GM18499 (cell line): ENCODE data around the gene EXOSC7.

Experiments
- ATAC-seq: cut with Tn5 transposase; IDR thresholded peaks from one replicate; pipeline ENCODE4 v1.9.1; 2021; ENCODE audit warnings: moderate number of reproducible peaks; ENCODE audit not compliant: insufficient read depth, unreplicated experiment

The EXOSC7 gene

GRCh38 chr3:45020534-45020933 is 44.5 kb downstream of the EXOSC7 start:
- ATAC-seq = no peak

- ATAC-seq = no peak
Measured at GRCh38 chr3:45021524-45022297, 45.7 kb downstream of the EXOSC7 start.

DNA sequence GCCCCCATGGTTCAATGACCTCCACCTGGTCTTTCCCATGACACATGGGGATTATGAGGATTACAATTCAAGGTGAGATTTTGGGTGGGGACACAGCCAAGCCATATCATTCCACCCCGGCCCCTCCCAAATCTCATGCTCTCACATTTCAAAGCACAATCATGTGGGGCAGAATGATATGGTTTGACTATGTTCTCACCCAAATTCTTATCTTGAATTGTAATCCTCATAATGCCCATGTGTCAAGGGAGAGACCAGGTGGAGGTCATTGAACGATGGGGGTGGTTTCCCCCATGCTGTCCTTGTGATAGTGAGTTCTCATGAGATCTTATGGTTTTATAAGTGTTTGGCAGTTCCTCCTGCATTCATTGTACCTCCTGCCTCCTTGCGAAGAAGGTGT is 47.6 kb downstream of the EXOSC7 start:
- ATAC-seq = no peak

DNA sequence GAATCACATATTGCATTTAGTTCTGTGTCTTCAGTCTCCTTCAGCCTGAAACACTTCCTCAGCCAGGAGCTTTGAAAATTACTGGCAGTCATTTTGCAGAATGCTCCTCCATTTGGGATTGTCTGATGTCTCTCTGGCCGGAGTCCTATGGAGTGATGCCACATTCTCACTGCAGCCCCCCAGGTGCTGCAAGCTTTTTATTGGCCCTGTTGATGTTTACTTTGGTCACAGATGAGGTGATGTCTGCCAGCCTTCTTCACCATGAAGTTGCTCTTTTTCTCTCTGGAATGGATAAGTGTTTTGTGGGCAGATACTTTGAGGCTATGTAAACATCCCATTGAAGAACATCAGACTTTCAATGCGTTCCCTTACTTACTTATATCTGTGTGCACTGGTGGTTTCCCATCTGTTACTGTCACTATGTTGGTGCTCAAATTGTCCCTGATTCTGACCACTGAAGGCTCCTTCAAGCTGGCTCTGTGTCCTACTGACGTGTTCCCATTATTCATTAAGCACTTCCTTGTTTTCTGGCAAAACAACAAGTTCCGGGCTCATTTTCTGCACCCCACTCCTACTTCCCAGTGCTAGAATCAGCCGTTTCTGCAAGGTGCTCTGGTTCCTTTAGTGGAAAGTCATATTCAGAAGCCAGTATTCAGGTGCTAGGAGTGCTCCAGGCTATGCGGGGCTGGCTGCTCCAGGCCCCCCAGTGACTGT is 48.7 kb downstream of the EXOSC7 start:
- no peak for ATAC-seq

DNA sequence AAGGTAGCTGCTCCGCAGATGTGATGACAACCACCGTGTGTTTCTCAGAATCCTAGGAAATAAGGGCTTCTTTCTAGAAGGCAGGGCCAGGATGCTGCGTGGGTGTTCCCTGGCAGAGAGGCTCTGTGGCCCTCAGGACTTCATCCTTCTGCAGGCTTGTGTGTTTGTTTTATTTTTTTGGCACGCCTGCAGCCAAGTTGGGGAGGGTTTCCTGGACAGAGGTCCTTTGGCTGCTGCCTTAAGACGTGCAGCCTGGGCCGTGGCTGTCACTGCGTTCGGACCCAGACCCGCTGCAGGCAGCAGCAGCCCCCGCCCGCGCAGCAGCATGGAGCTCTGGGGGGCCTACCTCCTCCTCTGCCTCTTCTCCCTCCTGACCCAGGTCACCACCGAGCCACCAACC is 50.0 kb downstream of the EXOSC7 start, which contains the start of gene CLEC3B:
CLEC3B (plus strand) TSS at position 266 of the 400 bp plus-strand sequence; CDS start at position 326, 60 bp downstream.
- no peak for ATAC-seq

GRCh38 chr3:45026957-45027356 is 50.9 kb downstream of the EXOSC7 start:
- no peak for ATAC-seq

DNA sequence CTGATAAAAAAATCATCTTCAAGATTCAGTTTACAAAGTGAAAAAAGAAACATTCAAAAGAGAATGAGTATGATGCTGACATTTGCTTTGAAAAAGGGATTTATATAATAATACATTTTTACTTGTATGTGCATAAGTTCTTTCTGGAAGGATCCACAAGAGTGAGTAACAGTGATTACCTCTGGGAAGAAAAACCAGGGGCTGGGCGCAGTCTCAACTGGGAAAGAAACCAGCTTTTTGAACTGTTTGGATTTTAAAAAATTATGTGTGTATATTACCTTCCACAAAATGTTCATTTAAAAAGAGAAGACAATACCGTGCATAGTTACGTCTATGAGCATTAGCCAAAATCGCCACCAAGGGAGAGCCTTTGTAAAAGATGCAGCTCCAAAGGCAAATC is 51.4 kb downstream of the EXOSC7 start:
- no peak for ATAC-seq

DNA sequence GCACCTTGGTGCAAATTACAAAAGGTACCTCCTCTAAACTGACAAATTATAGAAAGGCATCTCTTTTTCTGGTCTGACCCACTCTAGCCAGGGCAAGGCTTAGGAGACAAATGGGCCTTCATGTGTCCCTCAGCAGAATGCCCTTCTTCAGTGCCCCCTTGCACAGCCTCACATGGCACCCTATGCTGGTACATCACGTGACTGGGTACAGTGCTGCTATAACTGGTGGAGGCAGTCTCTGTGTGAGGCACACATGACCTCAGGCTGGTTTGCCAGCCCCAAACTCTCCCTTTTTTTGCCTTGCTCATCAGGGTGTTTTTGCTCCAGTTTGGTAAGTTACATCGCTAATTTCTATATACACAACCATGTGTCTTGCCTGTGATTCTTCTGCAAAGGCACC is 53.2 kb downstream of the EXOSC7 start:
- no peak for ATAC-seq

GRCh38 chr3:45029661-45030060 is 53.6 kb downstream of the EXOSC7 start:
- ATAC-seq = no peak

GRCh38 chr3:45031531-45031930 is 55.5 kb downstream of the EXOSC7 start:
- no peak for ATAC-seq

DNA sequence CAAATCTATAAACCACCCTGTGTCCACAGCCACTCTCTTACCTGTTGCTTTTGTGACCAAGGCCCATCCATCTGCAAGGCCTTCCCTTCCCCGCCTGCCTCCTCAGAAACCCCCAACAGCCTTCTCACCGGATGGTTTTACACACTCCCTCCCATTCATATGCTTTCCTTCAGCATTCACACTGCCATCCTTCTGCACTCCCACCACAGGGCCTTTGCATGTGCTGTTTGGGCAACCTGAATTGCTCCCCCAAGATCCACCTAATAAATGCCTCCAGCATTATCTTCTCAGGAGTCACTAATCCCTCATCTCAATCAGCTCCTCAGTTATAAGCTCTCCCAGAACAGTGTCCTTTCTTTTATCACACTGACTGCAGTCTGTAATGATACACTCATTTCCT is 56.1 kb downstream of the EXOSC7 start:
- no peak for ATAC-seq

DNA sequence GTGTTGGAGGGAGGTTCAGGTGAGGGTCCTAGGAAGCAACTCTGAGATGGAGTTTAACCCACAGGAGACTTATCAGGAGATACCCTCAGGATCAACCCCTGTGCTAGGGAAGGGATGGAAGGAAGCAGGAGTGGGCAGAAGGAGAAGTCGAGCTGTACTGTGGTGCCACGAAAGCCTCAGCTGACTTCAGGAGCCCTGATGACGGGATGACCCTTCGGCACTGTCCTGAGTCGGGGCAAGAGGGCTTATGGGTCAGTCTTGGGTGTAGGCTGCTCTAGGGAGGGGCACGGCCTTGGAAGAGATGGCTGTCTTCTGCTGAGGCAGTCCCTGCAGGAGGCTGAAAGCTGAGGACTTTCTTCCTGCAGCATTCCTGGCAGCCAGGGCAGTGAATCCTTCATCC is 57.7 kb downstream of the EXOSC7 start:
- ATAC-seq = no peak

DNA sequence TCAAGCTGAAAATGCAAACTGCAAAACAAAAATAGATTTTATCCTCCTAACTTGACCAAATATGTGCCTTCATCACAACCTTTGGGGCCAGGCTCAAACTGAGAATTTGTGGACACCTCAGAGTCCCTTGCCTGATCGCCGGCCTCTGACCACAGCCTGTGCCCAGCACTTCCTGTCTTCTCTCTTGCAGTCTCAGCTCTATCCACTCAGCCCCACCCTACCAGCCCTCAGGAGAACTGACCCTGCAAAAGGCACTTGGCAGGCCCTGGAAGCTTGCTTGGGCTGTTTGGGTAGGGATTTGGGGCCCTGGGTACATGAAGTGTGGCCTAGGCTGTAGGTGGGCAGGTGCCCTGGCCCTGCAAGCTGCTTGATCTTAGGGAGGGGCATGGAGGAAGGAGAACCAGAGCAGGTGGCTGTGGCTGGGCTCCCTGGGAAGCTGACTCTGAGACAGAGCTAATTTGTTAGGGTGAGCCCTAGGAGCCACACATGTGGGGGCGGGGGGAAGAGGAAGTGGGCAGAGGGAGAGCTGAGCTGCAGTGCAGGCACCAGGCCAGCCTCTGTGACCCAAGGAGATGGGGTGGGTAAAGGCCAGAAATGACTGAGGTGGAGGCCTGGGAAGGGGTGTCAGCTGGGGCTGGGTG is 58.7 kb downstream of the EXOSC7 start:
- ATAC-seq = no peak

- ATAC-seq = no peak
Measured at GRCh38 chr3:45035441-45036301, 59.6 kb downstream of the EXOSC7 start.

DNA sequence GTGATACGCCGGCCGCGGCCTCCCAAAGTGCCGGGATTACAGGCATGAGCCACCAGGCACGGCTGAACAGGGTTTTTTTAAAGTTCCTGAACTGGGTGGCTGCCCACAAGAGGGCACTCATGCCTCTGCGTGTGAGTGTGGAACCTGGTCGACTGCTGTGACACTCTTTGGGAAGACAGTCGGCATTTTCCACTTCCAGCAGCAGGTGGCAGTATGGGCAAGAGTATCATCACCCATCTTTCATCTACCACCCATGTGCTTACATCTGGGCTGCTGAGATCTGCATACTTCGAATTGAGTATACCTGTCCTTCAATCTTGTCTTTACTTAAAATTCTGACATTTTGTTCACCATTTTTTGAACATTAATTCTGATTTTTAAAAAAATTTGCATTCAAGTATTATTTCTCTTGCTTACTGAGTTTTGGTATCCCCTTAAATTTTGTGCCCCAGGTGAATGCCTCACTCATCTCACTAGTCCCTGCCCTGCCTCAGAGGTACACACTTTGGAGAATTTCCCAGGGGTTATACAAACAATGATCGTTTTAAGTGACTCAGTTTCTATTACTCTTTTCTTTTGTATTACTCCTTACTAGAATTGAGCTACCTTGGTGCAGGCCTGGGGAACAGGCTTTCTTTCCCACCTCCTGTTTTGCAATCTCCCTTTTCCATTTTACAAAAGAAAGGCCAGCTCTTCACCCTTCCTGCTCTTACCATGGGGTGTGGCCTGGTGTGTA is 61.8 kb downstream of the EXOSC7 start:
- no peak for ATAC-seq

DNA sequence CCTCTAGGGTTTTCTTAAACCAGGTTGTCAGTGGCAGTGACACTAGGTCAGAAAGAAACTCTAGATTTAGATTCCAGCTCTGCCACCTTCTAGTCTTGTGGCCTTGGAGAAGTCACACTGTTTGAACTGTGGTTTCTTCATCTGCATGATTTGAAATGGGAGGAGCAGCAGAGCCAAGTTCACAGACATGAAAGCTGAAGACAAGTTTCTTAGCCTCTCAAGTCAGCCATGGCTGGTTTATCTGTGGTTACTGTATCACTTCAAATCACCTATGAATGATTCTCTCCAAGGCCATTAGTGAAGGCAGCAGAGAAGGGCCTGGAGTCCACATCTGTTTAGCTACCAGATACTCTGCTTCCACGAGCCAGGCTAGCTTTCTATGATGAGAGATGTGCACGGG is 65.6 kb downstream of the EXOSC7 start:
- no peak for ATAC-seq

DNA sequence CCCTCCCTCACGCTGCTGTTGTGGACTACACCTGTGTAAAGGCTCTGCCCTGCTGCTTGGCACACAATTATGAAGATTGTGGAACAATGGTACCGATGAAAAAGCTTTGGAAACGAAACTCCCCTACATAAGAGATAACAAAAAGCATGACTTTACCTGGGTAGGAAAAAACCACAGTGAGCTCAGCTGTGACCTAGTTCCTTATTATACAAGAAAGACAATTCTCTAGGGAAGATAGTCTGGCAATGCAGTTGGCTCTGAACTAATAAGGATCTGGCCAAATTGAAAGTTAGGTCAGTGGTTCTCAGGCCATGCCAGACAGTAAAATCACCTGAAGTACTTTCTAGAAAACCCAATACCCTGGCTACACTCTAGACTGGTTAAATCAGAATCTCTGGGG is 66.1 kb downstream of the EXOSC7 start:
- no peak for ATAC-seq

- no peak for ATAC-seq
Measured at GRCh38 chr3:45043728-45044299, 67.8 kb downstream of the EXOSC7 start.

DNA sequence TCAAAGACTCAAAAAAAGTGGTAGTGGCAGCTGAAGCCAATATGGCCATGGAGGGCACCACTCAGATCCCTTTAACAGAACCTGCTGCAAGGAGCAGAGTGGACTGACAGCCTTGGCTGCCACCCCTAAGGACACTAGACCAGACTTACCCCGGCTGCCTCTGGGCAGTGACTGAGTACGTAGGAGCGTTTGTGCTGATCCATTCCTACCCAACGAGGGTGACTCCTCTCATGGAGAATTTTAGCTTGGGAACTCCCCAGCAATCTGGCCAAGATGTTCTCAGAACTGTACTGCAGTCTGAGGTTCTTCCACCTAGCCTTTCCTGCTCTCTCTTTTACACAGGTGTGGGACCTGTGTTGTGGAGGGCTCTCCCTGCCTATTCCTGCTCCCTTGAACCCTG is 72.2 kb downstream of the EXOSC7 start:
- ATAC-seq = no peak
